HCT116 (cell line): ENCODE results near the gene OSCAR. TPM values are rescaled to one million over a fixed set of nuclear protein-coding genes. Genes with fewer than 3 reads are reported as not detected.

Source experiments
- ATAC-seq: fragments of 200-7000 bp; cut with Tn5 transposase; 2 replicates; pipeline ENCODE4 v1.9.1; 2020; ENCODE audit warnings: mild to moderate bottlenecking, moderate library complexity
- BruUV-seq: library from RNA; stranded (reverse); fragments of 400-500 nt; replicated peaks from 2 replicates; lab custom pipeline; 2021; lab: Mats Ljungman, UMichigan
- CTCF ChIA-PET: fragments of 300-600 bp; sonication (Branson Sonifier 250); formaldehyde crosslinking; loops from one replicate; lab custom pipeline; 2021; ENCODE audit warnings: antibody characterized with exemption; lab: Charles Lee
- POLR2A ChIA-PET: fragments of 300-600, 350-600 bp; sonication (Branson Sonifier 250); formaldehyde crosslinking; loops from one replicate; lab custom pipeline; 2021; ENCODE audit warnings: antibody characterized with exemption; lab: Charles Lee
- RAD21 ChIA-PET, 2 experiments: fragments of 300-600 bp; sonication (Branson Sonifier 250); formaldehyde crosslinking; loops; one replicate each; lab custom pipeline; 2023; ENCODE audit warnings: low total read pairs in 2 of 2; ENCODE audit not compliant: uncharacterized antibody in 2 of 2, unreplicated experiment in 2 of 2, low non-redundant PET in 1 of 2; lab: Charles Lee
- DNase-seq: peaks from one replicate; pipeline ENCODE4 v3.0.0-alpha.2; 2010; ENCODE audit warnings: low read depth, low spot score
- H2AFZ ChIP-seq: fragments of 200-600 bp; shearing (Covaris generic), sonication (generic); 2 replicates; pipeline ENCODE4 v1.6.1; 2017; ENCODE audit warnings: low read depth, mixed run types, mixed read lengths, antibody characterized with exemption, low read length; ENCODE audit not compliant: poor library complexity, severe bottlenecking
- H3K27ac ChIP-seq: 2 replicates; pipeline ENCODE4 v1.5.1; 2012; ENCODE audit warnings: low read depth, low read length
- H3K27me3 ChIP-seq: fragments of 200-600 bp; sonication (generic); 2 replicates; pipeline ENCODE4 v1.6.1; 2016; ENCODE audit warnings: mixed run types, low read length, mixed read lengths; ENCODE audit not compliant: insufficient read depth
- H3K36me3 ChIP-seq, 2 experiments: fragments of 200-500 bp in 1 of 2; fragments of 200-600 bp in 1 of 2; sonication (Bioruptor generic) in 1 of 2; sonication (generic) in 1 of 2; 2 replicates each; pipeline versions ENCODE4 v1.5.1 to v1.6.1; 2014 to 2016; ENCODE audit warnings: low read length in 2 of 2, inconsistent platforms in 1 of 2, mixed read lengths in 1 of 2, mixed run types in 1 of 2; ENCODE audit not compliant: insufficient read depth in 2 of 2, control insufficient read depth in 1 of 2
- H3K4me1 ChIP-seq, 2 experiments: fragments of 200-600 bp in 1 of 2; sonication (generic) in 1 of 2; 2 replicates each; pipeline versions ENCODE4 v1.5.1 to v1.6.1; 2012 to 2017; ENCODE audit warnings: low read length in 2 of 2, inconsistent platforms in 1 of 2, mild to moderate bottlenecking in 1 of 2, mixed read lengths in 1 of 2, mixed run types in 1 of 2, moderate library complexity in 1 of 2; ENCODE audit not compliant: insufficient read depth in 2 of 2, control insufficient read depth in 1 of 2
- H3K4me2 ChIP-seq: fragments of 200-600 bp; sonication (generic); 2 replicates; pipeline ENCODE4 v1.6.1; 2017; ENCODE audit warnings: mixed run types, low read length, mixed read lengths
- H3K4me3 ChIP-seq, 2 experiments: fragments of 200-600 bp in 1 of 2; sonication (generic) in 1 of 2; replicated peaks in 1 of 2; 2 replicates each; pipeline ENCODE4 v1.5.1; 2011 to 2016; ENCODE audit warnings: low read length in 2 of 2, control low read depth in 1 of 2, low read depth in 1 of 2, mild to moderate bottlenecking in 1 of 2, mixed read lengths in 1 of 2, mixed run types in 1 of 2
- H3K79me2 ChIP-seq: fragments of 200-600 bp; sonication (generic); 2 replicates; pipeline ENCODE4 v1.6.1; 2017; ENCODE audit warnings: mild to moderate bottlenecking, mixed run types, low read length, moderate library complexity, mixed read lengths; ENCODE audit not compliant: insufficient read depth
- H3K9ac ChIP-seq: fragments of 200-600 bp; sonication (generic); 2 replicates; pipeline ENCODE4 v1.6.1; 2016; ENCODE audit warnings: low read length, mixed read lengths
- H3K9me2 ChIP-seq: fragments of 200-600 bp; sonication (generic), shearing (Covaris generic); 2 replicates; pipeline ENCODE4 v1.6.1; 2017; ENCODE audit warnings: mixed run types, mild to moderate bottlenecking, moderate library complexity; ENCODE audit not compliant: insufficient read depth
- H3K9me3 ChIP-seq, 2 experiments: fragments of 200-500 bp in 1 of 2; fragments of 200-600 bp in 1 of 2; sonication (Bioruptor generic) in 1 of 2; sonication (generic) in 1 of 2; 2 replicates each; pipeline ENCODE4 v1.6.1; 2014 to 2017; ENCODE audit warnings: low read length in 2 of 2, mixed read lengths in 2 of 2, inconsistent platforms in 1 of 2, low read depth in 1 of 2, mild to moderate bottlenecking in 1 of 2, mixed run types in 1 of 2, moderate library complexity in 1 of 2; ENCODE audit not compliant: control insufficient read depth in 1 of 2, insufficient read depth in 1 of 2
- H4K20me1 ChIP-seq: fragments of 200-600 bp; sonication (generic), shearing (Covaris generic); 2 replicates; pipeline ENCODE4 v1.6.1; 2017; ENCODE audit warnings: mixed run types, mild to moderate bottlenecking, moderate library complexity; ENCODE audit not compliant: insufficient read depth
- CEBPB ChIP-seq: IDR thresholded peaks from 2 replicates; pipeline ENCODE4 v1.6.1; 2012; ENCODE audit warnings: low read depth
- EGR1 ChIP-seq: IDR thresholded peaks from 2 replicates; pipeline ENCODE4 v1.6.1; 2012; ENCODE audit warnings: low read depth
- ELF1 ChIP-seq: IDR thresholded peaks from 2 replicates; pipeline ENCODE4 v1.6.1; 2012; ENCODE audit warnings: low read depth, borderline replicate concordance
- EZH2 ChIP-seq: fragments of 200-600 bp; sonication (generic); IDR thresholded peaks from 2 replicates; pipeline ENCODE4 v1.6.1; 2017; ENCODE audit warnings: antibody characterized with exemption, mixed run types
- EZH2phosphoT487 ChIP-seq: fragments of 200-600 bp; IDR thresholded peaks from 2 replicates; pipeline ENCODE4 v1.6.1; 2018; ENCODE audit warnings: antibody characterized with exemption, borderline replicate concordance
- FOSL1 ChIP-seq: IDR thresholded peaks from 2 replicates; pipeline ENCODE4 v1.6.1; 2012; ENCODE audit warnings: low read depth
- JUND ChIP-seq: IDR thresholded peaks from 2 replicates; pipeline ENCODE4 v1.6.1; 2012
- MAX ChIP-seq: IDR thresholded peaks from 2 replicates; pipeline ENCODE4 v1.6.1; 2012
- POLR2AphosphoS5 ChIP-seq: IDR thresholded peaks from 2 replicates; pipeline ENCODE4 v1.6.1; 2011; ENCODE audit warnings: mild to moderate bottlenecking, low read depth, low read length, moderate library complexity
- RAD21 ChIP-seq: IDR thresholded peaks from 2 replicates; pipeline ENCODE4 v1.6.1; 2012; ENCODE audit warnings: low read depth, mild to moderate bottlenecking
- SIN3A ChIP-seq: IDR thresholded peaks from 2 replicates; pipeline ENCODE4 v1.6.1; 2012; ENCODE audit warnings: low read depth
- SP1 ChIP-seq: IDR thresholded peaks from 2 replicates; pipeline ENCODE4 v1.6.1; 2012; ENCODE audit warnings: low read depth
- SRF ChIP-seq: IDR thresholded peaks from 2 replicates; pipeline ENCODE4 v1.6.1; 2012; ENCODE audit warnings: low read depth
- TCF7L2 ChIP-seq: IDR thresholded peaks from 2 replicates; pipeline ENCODE4 v1.7.0; 2011; ENCODE audit warnings: borderline replicate concordance, inconsistent platforms; ENCODE audit not compliant: insufficient read depth, insufficient read length; ENCODE audit errors: extremely low read depth
- YY1 ChIP-seq: IDR thresholded peaks from 2 replicates; pipeline ENCODE4 v1.6.1; 2011; ENCODE audit warnings: low read length, low read depth, moderate library complexity, mild to moderate bottlenecking; ENCODE audit not compliant: insufficient replicate concordance; ENCODE audit errors: extremely low read depth
- ZBTB33 ChIP-seq: IDR thresholded peaks from 2 replicates; pipeline ENCODE4 v1.6.1; 2011; ENCODE audit warnings: mild to moderate bottlenecking, low read length, moderate library complexity; ENCODE audit not compliant: insufficient replicate concordance; ENCODE audit errors: extremely low read depth
- ZFX ChIP-seq: fragments of 450-650 bp; IDR thresholded peaks from 2 replicates; pipeline ENCODE4 v1.6.1; 2017
- ZNF274 ChIP-seq: fragments of 200-500 bp; sonication (Bioruptor generic); IDR thresholded peaks from 2 replicates; pipeline ENCODE4 v1.6.1; 2014; ENCODE audit warnings: mild to moderate bottlenecking, low read depth, low read length, inconsistent platforms
- intact Hi-C: fragments of 100-400 bp; cut with micrococcal nuclease; formaldehyde crosslinking; loops from 2 replicates; pipeline ENCODE4 v1.10.0; 2022
- total RNA-seq: library from RNA; stranded (reverse); gene quantifications from one replicate; pipeline ENCODE4 v1.2.1, GENCODE V29; 2021; ENCODE audit not compliant: unreplicated experiment

Gene OSCAR
- total RNA-seq, 1 experiment from 2014 or later: 0.59 TPM

GRCh38 chr19:54084410-54084809 is 16.2 kb downstream of the OSCAR start:
- Histone ChIP-seq H3K27ac (no peak overlapping the region), H3K9me2 (no peaks in the 10 kb centered on the region), H4K20me1 (no peaks in the 10 kb centered on the region), H3K9me3 (peaks cover 0 to 7% of the 10 kb centered on the region in 2 experiments; a peak in 1 of 4 replicates), H3K4me2 (no peak overlapping the region), H3K4me3 (no peak overlapping the region), H3K4me1 (no peaks in the 10 kb centered on the region), H3K36me3 (no peaks in the 10 kb centered on the region), H2AFZ (no peak overlapping the region), H3K27me3 (no peaks in the 10 kb centered on the region), H3K79me2 (no peaks in the 10 kb centered on the region), H3K9ac (no peak overlapping the region)
- ChIA-PET CTCF (interaction anchor here (1.4 kb wide), 1 partner anchor 292 kb away, joined by 3 read pairs; no protein-coding TSS in a partner anchor), RAD21 (no interaction called here), POLR2A (no interaction called here)
- ATAC-seq: no peak
- no peak for TF ChIP-seq ZNF274
- no peak for TF ChIP-seq SP1
- TF ChIP-seq TCF7L2: no peak
- TF ChIP-seq CEBPB: no peak
- TF ChIP-seq EZH2: no peak
- no peak for TF ChIP-seq MAX
- no peak for TF ChIP-seq JUND
- no peak for TF ChIP-seq RAD21
- TF ChIP-seq ELF1: no peak
- TF ChIP-seq SRF: no peak
- TF ChIP-seq EGR1: no peak
- no peak for TF ChIP-seq YY1
- no peak for TF ChIP-seq FOSL1
- TF ChIP-seq SIN3A: no peak
- TF ChIP-seq EZH2phosphoT487: no peak
- no peak for TF ChIP-seq ZBTB33
- TF ChIP-seq POLR2AphosphoS5: no peak
- no peak for TF ChIP-seq ZFX
- DNase-seq: no peak
- intact Hi-C loops: no loop called here
- BruUV-seq: no TSS peak
